GM10847 (cell line): Measurements from ENCODE around the gene KMT5B.

Experiments used
- POLR2A ChIP-seq: IDR thresholded peaks from 2 replicates; pipeline ENCODE4 v1.6.1; 2011; ENCODE audit not compliant: insufficient read length; ENCODE audit errors: extremely low read depth

KMT5B gene

DNA sequence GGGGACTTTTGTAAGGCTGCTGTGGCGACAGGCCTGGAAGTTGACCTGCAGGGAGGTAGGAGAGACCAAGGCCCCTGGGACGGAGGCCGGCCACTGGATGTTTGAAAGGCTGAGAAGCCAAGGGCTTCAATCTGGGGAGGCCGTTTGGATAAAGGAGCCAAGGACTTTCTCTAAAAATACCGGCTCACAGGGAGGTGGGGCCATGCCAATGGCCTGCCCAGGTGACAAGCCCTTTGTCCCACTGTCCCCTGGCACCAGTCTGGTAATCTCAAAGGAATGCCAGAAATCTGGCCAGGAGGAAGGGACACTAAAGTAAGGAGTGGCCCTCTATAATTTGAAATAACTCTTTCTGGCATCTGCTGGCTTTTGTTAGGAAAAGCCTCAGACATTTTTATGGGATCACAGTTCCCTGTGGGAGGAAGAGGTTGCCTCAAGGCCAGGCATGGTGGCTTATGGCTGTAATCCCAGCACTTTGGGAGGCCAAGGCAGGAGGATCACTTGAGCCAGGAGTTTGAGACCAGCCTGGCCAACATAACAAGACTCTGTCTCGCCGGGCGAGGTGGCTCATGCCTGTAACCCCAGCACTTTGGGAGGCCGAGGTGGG is 90.1 kb downstream of the KMT5B start:
- TF ChIP-seq POLR2A, result no peak

DNA sequence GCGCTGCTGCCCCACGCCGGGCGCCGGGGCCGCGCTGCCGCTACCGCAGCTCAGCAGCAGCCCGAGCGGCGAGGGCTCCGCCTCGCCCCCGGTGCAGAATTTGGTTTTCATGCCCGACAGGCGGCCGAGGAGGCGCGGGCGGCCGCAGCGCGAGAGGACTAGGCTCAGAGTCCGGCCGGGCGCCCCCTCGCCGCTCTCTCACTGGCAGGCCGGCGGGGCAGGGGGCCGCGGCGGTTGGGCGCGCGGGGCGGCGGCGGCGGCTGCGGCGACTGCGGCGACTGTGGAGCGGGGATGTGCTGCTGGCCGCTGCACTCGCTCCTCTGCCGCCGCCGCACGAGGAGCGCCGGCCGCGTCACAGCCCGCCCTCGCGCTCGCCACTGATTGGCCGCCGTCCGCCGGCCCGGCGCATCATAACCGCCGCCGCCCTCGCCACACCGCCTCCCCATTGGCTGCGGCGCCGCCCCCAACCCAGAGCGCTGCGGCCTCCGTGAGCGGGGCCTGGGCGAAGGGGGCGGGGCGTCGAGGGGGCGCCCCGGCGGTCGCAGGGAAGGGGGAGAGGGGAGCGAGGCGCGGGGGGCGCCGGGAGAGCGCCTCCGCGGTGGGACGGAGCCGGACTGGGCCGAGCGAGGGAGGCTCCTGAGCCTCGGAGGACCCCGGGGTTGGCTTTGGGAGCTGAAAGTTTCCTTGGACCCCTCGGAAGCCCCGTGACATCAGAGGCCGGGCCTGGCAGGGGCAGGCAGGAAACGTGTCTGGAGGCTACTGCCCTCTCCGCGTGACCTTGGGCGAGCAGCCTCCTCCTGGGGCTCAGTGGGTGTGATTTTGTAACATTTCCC is 91.8 kb downstream of the KMT5B start, which contains the start of gene CHKA:
Gene CHKA, minus strand, starts transcription at position 322 of the 833 bp plus-strand sequence. Its CDS starts 211 bp downstream, at position 111.
- peak; percentile 80 for TF ChIP-seq POLR2A

DNA sequence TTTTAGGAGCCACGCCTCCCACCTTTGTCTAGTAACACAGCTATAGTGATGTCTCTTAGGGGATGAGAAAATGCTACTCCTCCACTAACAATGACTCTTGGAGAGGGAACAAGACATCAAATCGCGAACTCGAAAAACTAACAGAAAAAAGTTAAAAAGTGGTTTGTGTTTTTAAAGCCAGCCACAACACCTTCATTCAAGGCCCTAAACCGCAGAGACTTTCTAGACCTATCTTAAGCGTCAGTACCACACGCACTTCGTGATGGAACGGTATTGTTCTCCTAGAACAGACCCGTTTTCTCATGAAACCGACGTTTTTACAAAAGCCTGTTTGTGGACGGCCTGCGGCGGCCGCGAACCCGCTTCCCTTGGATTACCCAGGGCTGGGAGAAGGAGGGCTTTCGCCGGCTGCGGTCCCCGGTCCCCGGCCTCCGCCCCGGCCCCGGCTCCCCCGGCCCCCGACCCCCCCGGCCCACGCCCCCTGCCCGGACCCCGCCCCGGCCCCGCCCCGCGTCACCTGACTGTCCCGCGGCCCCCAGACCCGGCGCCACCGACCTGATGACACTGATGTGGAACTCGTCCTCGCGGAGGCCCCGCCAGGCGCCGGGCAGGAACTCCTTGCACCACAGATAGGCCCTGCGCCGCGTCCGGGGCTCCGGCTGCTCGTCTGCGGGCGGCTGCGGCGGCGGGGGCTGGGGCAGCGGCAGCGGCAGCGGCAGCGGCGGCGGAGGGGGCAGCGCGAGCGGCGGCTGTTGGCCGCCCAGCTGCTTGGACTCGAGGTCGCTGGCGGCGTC is 92.6 kb downstream of the KMT5B start:
- TF ChIP-seq POLR2A, result no peak

DNA sequence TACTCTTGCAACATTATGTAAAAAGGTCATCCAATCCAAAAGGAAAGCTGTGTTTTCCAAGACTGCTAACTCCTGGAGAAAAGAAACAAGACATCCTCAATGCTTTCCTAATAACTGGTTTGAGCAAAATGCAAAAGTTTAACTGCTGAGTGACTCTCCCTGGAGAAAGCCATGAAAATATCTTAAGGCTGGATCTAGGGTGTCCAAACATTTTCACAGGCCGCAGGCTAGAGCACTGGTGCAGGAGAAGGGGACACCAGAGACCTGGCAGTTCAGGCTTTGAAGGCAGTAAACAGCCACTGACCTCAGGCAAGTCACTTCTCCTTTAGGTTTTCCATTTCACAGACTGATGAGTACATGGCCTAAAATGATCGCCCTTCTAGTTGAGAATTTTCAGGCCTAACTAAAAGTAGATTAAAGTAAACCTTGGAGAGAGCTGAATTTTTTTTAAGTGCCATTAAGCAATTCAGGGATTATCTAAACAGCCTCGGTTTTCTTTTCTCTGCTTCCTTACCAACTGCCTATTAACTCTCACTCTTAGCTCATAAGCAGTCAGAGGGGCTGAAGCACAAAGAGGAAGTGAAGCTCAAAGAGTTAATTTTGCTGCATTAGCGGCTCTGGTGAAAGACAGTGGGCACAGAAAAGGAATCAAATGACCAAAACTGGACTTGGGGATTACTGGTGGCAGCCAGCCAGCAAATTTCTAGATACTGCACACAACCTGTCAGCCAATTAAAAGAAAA is 94.2 kb downstream of the KMT5B start:
- no peak for TF ChIP-seq POLR2A

DNA sequence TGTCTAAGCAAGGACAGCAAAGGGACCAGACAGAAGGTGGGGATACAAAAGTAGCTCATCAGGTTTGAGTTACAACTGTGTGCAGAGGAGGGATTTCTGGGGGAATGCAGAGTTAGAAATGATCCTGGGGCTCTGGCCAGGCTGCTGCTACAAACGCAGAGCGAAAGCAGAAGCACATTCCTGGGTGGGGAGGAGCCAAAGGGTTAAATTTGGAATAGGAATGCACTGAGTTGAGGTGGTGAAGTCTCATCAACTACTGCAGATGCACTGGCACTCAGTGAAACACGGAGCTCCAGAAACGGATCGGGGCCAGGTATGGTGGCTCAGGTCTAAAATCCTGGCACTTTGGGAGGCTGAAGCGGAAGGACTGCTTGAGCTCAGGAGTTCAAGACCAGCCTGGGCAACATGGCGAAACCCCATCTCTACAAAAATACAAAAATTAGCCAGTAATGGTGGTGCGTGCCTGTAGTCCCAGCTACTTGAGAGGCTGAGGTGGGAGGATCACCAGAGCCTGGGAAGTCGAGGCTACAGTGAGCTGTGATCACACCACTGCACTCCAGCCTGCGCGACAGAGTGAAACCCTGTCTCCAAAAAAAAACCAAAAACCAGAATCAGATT is 95.1 kb downstream of the KMT5B start:
- TF ChIP-seq POLR2A, result no peak

DNA sequence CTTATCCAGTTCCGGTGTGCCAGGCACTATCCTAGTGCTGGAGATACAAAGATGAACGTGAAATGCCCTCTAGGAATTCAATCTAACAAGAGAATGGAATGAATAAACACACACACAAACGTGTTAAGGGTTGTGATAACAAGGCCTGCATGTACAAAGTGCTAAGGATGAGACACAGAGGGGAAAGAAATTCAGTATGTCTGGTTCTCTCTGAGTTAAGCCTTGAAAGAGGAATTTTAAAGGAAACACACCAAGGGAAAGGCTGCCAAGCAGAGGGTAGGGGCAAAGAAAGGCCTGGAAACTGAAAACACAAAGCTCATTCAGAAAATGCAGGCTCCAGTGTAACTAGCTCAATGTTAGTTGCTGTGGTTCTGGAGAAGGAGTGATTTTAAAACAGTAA is 96.1 kb downstream of the KMT5B start:
- TF ChIP-seq POLR2A, result no peak

DNA sequence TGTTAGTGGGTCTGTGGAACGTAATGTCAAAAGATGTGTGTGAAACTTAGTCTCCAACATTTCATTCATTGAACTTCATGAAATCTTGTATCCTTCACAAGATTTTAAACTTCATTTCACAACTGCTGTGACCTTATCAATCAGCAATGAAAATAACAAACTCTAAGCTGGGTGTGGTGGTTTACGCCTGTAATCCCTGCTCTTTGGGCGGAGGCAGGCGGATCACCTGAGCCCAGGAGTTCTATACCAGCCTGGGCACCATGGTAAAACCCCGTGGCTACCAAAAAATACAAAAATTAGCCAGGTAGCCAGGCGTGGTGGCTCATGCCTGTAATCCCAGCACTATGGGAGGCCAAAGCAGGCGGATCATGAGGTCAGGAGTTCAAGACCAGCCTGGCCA is 97.0 kb downstream of the KMT5B start:
- no peak for TF ChIP-seq POLR2A

DNA sequence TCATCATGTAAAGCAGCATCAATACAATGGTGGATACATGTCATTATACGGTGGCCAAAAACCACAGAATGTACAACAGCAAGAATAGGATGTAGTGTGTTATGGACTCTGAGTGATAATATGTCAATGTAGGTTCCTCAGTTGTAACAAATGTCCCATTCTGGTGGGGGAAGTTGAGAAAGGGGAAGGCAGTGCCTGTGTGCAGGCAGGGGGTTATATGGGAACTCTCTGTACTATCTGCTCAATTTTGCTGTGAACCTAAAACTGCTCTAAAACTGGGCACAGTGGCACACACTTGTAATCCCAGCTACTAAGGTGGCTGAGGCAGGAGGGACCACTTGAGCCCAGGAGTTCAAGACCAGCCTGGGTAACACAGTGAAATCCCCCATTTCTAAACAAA is 97.8 kb downstream of the KMT5B start:
- TF ChIP-seq POLR2A, result no peak

DNA sequence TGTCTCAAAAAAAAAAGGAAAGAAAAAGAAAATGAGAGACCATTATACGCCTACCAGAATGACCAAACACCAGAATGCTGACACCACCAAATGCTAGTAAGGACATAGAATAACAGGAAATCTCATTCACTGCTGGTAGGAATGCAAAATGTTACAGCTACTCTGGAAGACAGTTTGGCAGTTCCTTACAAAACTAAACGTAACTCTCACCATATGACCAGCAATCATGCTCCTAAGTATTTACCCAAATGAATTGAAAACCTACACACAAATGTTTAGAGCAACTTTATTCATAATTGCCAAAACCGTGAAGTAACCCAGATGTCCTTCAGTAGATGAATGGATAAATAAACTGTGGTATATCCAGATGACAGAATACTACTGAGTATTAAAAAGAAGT is 99.1 kb downstream of the KMT5B start:
- no peak for TF ChIP-seq POLR2A

DNA sequence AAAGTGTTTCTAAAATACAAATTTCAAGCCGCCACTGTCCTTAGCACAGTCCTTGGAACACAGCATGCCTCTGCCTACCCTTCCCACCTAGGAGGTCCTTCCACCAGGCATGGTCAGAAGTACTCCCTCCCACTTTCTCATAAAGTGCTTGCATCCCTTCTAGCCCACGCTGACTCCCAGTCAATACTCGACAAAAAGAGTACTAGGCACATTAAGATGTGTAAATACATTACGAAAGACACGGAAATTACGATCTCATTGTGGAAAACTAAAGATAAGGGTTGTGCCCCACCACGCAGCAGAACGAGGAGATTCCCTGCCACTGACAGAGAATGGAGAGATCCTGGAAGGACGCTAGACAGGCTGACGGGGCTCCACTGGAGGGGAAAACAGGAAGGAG is 105.4 kb downstream of the KMT5B start:
- TF ChIP-seq POLR2A, result no peak

DNA sequence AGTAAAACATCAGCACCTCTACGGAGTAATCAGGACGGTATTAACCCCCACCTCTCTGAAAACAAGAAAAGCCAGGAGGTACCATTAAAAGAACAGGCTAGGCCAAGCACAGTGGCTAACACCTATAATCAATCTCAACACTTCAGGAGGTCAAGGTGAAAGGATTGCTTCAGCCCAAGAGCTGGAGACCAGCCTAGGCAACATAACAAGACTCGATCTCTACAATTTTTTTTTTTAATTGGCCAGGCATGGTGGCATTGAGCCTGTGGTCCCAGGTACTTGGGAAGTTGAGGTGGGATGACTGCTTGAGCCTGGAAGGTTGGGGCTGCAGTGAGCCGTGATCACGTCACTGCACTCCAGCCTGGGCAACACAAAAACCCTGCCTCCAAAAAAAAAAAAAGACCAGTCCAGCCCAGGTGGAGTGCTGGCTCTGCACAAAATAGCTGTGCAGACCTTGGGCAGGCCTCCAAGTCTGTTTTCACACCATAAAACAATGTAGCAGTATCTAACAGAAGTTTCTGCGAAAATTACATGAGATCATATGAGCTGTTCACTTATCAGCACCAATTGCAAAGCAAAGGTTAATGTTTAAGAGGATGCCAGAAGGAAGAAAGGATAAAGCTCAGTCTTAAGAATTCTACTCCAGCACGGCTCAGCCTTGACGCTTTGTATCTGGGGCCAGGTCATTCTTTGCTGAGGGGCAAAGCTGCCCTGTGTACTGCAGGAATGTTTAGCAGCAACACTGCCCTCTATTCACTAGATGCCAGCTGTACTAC is 106.7 kb downstream of the KMT5B start:
- TF ChIP-seq POLR2A, result no peak
